Right lobe of liver (tissue), 6 donors: ENCODE measurements around the gene RECK. TPM values are rescaled to one million over a fixed set of nuclear protein-coding genes. Genes with fewer than 3 reads are reported as not detected.

Experiments used
- ATAC-seq, 4 donors: fragments of 200-7000 bp; cut with Tn5 transposase; one replicate each; pipeline ENCODE4 v1.9.1; 2020; ENCODE audit warnings: mild to moderate bottlenecking in 4 of 4, moderate library complexity in 4 of 4
- DNase-seq, 3 donors: peaks; one replicate each; pipeline ENCODE4 v3.0.0-alpha.2; 2020
- H3K27ac ChIP-seq, 3 donors: fragments of 200-600 bp; one replicate each; pipeline ENCODE4 v1.8.0; 2022
- H3K27me3 ChIP-seq, 2 donors: fragments of 200-600 bp; one replicate each; pipeline ENCODE4 v1.8.0; 2022
- H3K36me3 ChIP-seq, 4 donors: fragments of 200-600 bp; sonication (generic) in 1 of 4; one replicate each; pipeline versions ENCODE4 v1.5.1 to v1.8.0; 2017 to 2022; ENCODE audit warnings: control low read depth in 1 of 4
- H3K4me1 ChIP-seq, 4 donors: fragments of 200-600 bp; sonication (generic) in 1 of 4; one replicate each; pipeline versions ENCODE4 v1.5.1 to v1.8.0; 2017 to 2022; ENCODE audit warnings: control low read depth in 1 of 4
- H3K4me3 ChIP-seq, 3 donors: fragments of 200-600 bp; one replicate each; pipeline ENCODE4 v1.8.0; 2022
- H3K9me3 ChIP-seq, 4 donors: fragments of 200-600 bp; sonication (generic) in 1 of 4; one replicate each; pipeline versions ENCODE4 v1.5.1 to v1.8.0; 2017 to 2022; ENCODE audit warnings: control low read depth in 1 of 4
- POLR2A ChIP-seq: fragments of 450-650 bp; IDR thresholded peaks from one replicate; pipeline ENCODE4 v1.6.1; 2017; ENCODE audit warnings: antibody characterized with exemption, mild to moderate bottlenecking
- whole genome bisulfite sequencing: methylation state at CpG from one replicate; pipeline ENCODE4 v1.1.6; 2018; ENCODE audit warnings: low coverage, low lambda C conversion rate; ENCODE audit not compliant: insufficient coverage; ENCODE audit errors: missing lambda C conversion rate; 5-methylcytosine and 5-hydroxymethylcytosine counted together
- intact Hi-C, 2 donors: fragments of 100-400 bp; cut with DNase I; formaldehyde crosslinking; loops; one replicate each; pipeline versions ENCODE4 v1.11.2 to v1.14.1; 2022
- total RNA-seq, 6 experiments: library from RNA; depleted of rRNA in 2 of 6; stranded (reverse); fragments of >200 nt in 2 of 6; fragmentation: NEBNext Ultra II Directional in 3 of 6; extraction: Animal tissue kit (Norgen Biotek cat#: 25700) in 3 of 6; gene quantifications; one replicate each; pipeline versions ENCODE4 v1.1.0 to v1.2.4, GENCODE V29; 2016 to 2023
- TF ChIP-seq, protein P1 (sequence below), 4 donors: fragments of 200-600 bp in 3 of 4; fragments of 450-650 bp in 1 of 4; IDR thresholded peaks; one replicate each; pipeline versions ENCODE4 v1.5.1 to v1.8.0; 2016 to 2022; ENCODE audit warnings: antibody characterized with exemption in 4 of 4, mild to moderate bottlenecking in 2 of 4
- donor health status: DM: no; HTN: yes; CAD: no.
- donor health status: DM: no; HTN: no; CAD: no.
- donor health status: DM: no; HTN: no; CAD: no.
- donor health status: DM: no; HTN: yes; CAD: no.
- donor health status: DM: no; HTN: yes; CAD: no.

Gene RECK
- total RNA-seq, 6 experiments from 2014 or later = 2.0 to 6.2 (median 2.6) TPM

DNA sequence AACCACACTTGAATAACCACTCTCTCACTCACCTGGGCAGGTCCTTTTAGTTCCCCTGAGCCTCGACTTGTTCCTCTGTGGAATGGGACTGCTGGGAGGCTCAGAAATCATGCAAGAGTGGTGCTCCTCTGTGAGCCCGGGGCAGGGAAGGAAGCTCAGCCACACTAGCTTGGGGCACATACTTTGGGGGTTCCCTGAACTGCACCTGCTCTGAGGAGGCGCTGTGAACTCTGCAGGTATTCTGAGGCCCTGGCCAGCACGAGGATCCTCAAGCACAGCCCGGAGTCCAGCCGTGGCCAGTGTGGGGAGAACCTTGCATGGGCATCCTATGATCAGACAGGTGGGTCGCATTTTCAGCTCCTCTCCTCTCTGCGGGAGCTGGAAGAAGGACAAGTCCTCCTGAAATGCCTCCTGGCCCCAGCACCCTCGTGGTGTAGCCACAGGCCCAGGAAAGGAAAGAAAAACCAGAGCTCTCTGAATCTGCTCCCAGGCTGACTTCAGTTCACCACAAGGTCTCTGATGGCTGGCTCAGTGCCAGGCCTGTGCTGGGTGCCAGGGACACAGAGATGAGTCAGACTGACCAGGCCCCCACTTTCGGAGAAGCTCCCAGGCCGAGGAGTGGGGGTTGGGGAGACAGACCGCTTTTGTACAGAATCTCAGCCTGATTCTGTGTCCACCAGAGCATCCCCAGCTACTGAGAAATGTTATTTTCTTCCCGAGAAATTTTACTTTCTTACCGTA lies 111.8 kb downstream of the RECK start:
- TF ChIP-seq, protein P1, sequence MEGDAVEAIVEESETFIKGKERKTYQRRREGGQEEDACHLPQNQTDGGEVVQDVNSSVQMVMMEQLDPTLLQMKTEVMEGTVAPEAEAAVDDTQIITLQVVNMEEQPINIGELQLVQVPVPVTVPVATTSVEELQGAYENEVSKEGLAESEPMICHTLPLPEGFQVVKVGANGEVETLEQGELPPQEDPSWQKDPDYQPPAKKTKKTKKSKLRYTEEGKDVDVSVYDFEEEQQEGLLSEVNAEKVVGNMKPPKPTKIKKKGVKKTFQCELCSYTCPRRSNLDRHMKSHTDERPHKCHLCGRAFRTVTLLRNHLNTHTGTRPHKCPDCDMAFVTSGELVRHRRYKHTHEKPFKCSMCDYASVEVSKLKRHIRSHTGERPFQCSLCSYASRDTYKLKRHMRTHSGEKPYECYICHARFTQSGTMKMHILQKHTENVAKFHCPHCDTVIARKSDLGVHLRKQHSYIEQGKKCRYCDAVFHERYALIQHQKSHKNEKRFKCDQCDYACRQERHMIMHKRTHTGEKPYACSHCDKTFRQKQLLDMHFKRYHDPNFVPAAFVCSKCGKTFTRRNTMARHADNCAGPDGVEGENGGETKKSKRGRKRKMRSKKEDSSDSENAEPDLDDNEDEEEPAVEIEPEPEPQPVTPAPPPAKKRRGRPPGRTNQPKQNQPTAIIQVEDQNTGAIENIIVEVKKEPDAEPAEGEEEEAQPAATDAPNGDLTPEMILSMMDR (IDR thresholded peaks at IDR 0.05) = no peak
- no peak for TF ChIP-seq POLR2A
- WGBS = 53% methylated on average over 4 of the region's 14 CpGs
- Histone ChIP-seq H3K9me3 (no peaks in the 10 kb centered on the region), H3K4me1 (no peaks in the 10 kb centered on the region), H3K36me3 (no peaks in the 10 kb centered on the region), H3K27ac (peak overlapping the region in 1 of 3 donors; percentile 10), H3K4me3 (no peak overlapping the region), H3K27me3 (no peaks in the 10 kb centered on the region)
- intact Hi-C loops = no loop called here
- DNase-seq (peak; percentile 77 to 82 (median 77)), ATAC-seq (peak; percentile 28 to 66 (median 47))

DNA sequence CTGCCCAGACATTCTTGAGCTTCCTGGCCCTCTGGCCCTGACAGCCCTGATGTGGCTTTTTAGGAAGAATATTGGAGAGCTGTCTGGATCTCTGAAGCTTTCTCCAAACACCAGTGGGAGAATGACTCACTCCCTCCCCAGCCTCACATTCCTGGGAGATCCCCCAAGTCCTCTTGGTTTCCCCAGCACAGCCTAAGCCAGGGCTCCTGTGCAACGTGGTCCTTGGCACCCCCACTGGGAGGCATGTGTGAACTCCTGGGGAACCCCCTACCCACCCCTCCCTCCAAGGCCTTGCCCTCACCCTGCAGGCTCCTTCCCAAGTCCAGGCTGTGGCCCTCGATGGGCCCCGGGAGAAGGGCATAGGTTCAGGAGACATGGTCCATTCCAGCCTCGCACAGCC lies 112.5 kb downstream of the RECK start:
- H3K4me1 ChIP-seq = no peaks in the 10 kb centered on the region
- H3K36me3 ChIP-seq = no peaks in the 10 kb centered on the region
- H3K4me3 ChIP-seq = no peak overlapping the region
- no peak for ATAC-seq
- no peak overlapping the region for H3K27ac ChIP-seq
- no peaks in the 10 kb centered on the region for H3K9me3 ChIP-seq
- intact Hi-C loops = no loop called here
- no peak for DNase-seq
- 29% methylated on average over 1 of the region's 4 CpGs for WGBS
- no peaks in the 10 kb centered on the region for H3K27me3 ChIP-seq
- TF ChIP-seq, protein P1 (IDR thresholded peaks at IDR 0.05) = no peak
- no peak for TF ChIP-seq POLR2A

DNA sequence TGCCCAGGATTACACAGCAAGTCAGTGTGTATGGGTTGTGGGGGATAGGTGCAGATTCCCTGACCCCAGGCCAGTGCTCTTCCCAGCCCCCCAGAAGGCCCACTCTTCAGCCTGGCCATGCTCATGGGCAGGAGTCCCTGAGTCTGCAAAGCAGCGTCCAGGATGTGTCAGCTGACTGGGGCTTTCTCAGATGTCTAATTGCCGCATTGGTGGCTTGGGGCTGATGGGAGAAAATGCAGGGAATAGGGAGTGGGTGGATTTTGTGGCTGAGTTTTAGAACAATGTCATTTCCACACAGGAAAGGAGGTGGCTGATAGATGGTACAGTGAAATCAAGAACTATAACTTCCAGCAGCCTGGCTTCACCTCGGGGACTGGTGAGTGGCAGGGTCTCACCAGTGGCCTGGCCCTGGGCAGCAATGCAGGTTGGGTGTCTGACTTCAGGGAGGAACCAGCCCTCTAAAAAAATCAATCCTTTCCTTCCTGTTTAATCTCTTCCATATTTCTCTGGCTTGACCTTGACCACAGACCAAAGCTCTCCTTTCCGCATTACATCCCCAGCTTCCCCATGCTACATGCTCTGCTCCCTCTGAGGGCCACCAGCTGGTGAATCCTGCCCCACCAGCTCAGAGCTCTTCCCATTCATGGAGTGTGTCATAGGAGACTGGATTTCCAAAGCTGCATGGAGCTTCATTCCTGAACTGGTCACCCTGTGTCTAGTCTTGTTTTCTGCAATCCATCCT lies 114.0 kb downstream of the RECK start:
- TF ChIP-seq POLR2A = no peak
- TF ChIP-seq, protein P1 (IDR thresholded peaks at IDR 0.05) = no peak
- WGBS = 37% methylated on average over 4 of the region's 4 CpGs
- Histone ChIP-seq H3K36me3 (no peaks in the 10 kb centered on the region), H3K9me3 (no peaks in the 10 kb centered on the region), H3K27ac (peak overlapping the region in 2 of 3 donors; percentile 68 to 76), H3K4me1 (no peaks in the 10 kb centered on the region), H3K27me3 (no peaks in the 10 kb centered on the region), H3K4me3 (no peak overlapping the region)
- DNase-seq = no peak
- ATAC-seq = peak in 2 of 4 donors; percentile 3 to 6
- intact Hi-C loops = no loop called here

DNA sequence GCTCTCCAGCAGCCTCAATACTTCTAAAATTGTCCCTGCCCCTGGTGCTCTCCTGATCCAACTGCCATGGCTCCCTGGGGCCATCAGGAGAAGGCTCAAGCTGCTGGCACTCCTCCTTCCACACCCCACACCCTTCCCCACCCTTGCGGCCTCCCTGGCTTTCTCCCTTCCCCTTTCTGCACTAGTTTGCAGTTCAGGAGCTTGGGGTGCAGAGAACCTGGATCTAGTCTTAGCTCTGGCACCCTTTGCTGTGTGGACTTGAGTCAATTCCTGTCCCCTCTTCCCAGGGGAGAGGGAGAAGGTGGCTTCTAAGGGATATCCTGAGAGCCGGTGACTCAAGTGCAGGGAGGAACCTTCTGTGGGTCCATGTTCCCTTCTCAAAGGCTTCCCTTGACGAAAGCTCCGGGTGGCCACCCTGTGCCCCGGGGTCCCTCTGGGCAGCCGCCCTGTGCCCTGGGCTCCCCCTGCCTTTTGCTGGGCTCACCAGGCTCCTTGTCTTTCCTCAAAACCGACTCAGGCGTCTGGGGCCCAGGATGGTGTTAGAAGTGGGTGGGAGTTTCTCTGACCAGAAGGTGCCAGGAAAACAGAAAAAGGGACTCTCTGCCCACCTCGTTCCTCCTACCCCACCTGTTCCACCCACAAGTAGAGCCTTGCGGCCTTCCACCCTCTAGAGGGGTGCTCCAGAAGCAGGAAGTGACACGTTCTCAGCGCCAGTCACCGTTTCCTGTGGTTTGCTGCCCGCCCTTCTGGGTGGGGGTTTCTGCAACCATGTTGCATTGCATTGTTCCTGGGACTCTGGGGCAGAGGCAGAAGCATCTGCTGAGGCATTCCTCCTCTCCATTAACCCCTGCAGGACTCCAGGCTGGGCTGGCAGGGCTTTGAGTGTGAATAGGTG lies 114.8 kb downstream of the RECK start:
- H3K27ac ChIP-seq = peak overlapping the region in 2 of 3 donors; percentile 68 to 76
- no peaks in the 10 kb centered on the region for H3K4me1 ChIP-seq

More for the DNA sequence above, 114.8 kb downstream of the RECK start:
- intact Hi-C loops = no loop called here
- ATAC-seq = peak; percentile 56 to 75 (median 66)
- Histone ChIP-seq H3K27me3 (no peaks in the 10 kb centered on the region), H3K4me3 (no peak overlapping the region), H3K9me3 (no peaks in the 10 kb centered on the region), H3K36me3 (no peaks in the 10 kb centered on the region)
- WGBS = 47% methylated on average over 5 of the region's 14 CpGs
- TF ChIP-seq POLR2A = no peak
- TF ChIP-seq, protein P1 (IDR thresholded peaks at IDR 0.05) = no peak
- peak in 2 of 3 donors; percentile 62 to 78 for DNase-seq
